KOPT-K1 (cell line): ENCODE data around the gene NSUN7.

Experiments used
- H3K27ac ChIP-seq: fragments of 200-600 bp; sonication (generic); 2 replicates; pipeline ENCODE4 v1.5.1; 2016; ENCODE audit warnings: antibody characterized with exemption, mild to moderate bottlenecking, low read depth, low read length; ENCODE audit not compliant: poor library complexity, severe bottlenecking
- H3K36me3 ChIP-seq: fragments of 200-600 bp; sonication (generic); 2 replicates; pipeline ENCODE4 v1.5.1; 2017; ENCODE audit warnings: antibody characterized with exemption, mild to moderate bottlenecking, low read length, moderate library complexity; ENCODE audit not compliant: insufficient read depth
- H3K9me3 ChIP-seq: fragments of 200-600 bp; sonication (generic); 2 replicates; pipeline ENCODE4 v1.5.1; 2017; ENCODE audit warnings: antibody characterized with exemption, low read length, mild to moderate bottlenecking; ENCODE audit not compliant: insufficient read depth, poor library complexity, severe bottlenecking

Gene NSUN7

GRCh38 chr4:40842725-40843423 is 93.1 kb downstream of the NSUN7 start:
- H3K36me3 ChIP-seq, result no peaks in the 10 kb centered on the region
- H3K9me3 ChIP-seq, result no peaks in the 10 kb centered on the region
- H3K27ac ChIP-seq, result no peak overlapping the region

- Histone ChIP-seq H3K36me3 (no peaks in the 10 kb centered on the region), H3K27ac (no peak overlapping the region)
Measured at GRCh38 chr4:40843696-40844095, 93.9 kb downstream of the NSUN7 start.

GRCh38 chr4:40844261-40844660 is 94.5 kb downstream of the NSUN7 start:
- H3K36me3 ChIP-seq, result no peaks in the 10 kb centered on the region
- H3K9me3 ChIP-seq, result no peaks in the 10 kb centered on the region
- no peak overlapping the region for H3K27ac ChIP-seq

More at GRCh38 chr4:40843696-40844095, 93.9 kb downstream of the NSUN7 start:
- H3K9me3 ChIP-seq, result no peaks in the 10 kb centered on the region

- Histone ChIP-seq H3K9me3 (no peaks in the 10 kb centered on the region), H3K36me3 (no peaks in the 10 kb centered on the region), H3K27ac (no peak overlapping the region)
Measured at GRCh38 chr4:40845154-40845835, 95.5 kb downstream of the NSUN7 start.

- Histone ChIP-seq H3K36me3 (no peaks in the 10 kb centered on the region), H3K27ac (no peak overlapping the region), H3K9me3 (no peaks in the 10 kb centered on the region)
Measured at GRCh38 chr4:40846532-40846931, 96.8 kb downstream of the NSUN7 start.

GRCh38 chr4:40848251-40848650 is 98.5 kb downstream of the NSUN7 start:
- H3K27ac ChIP-seq, result no peak overlapping the region
- no peaks in the 10 kb centered on the region for H3K36me3 ChIP-seq
- H3K9me3 ChIP-seq, result no peaks in the 10 kb centered on the region

- no peak overlapping the region for H3K27ac ChIP-seq
- no peaks in the 10 kb centered on the region for H3K9me3 ChIP-seq
- no peaks in the 10 kb centered on the region for H3K36me3 ChIP-seq
Measured at GRCh38 chr4:40848940-40849339, 99.2 kb downstream of the NSUN7 start.

GRCh38 chr4:40850496-40850895 is 100.7 kb downstream of the NSUN7 start:
- Histone ChIP-seq H3K9me3 (no peaks in the 10 kb centered on the region), H3K36me3 (no peaks in the 10 kb centered on the region), H3K27ac (no peak overlapping the region)

GRCh38 chr4:40856277-40856839 is 106.6 kb downstream of the NSUN7 start:
- H3K36me3 ChIP-seq, result no peaks in the 10 kb centered on the region
- H3K27ac ChIP-seq, result no peak overlapping the region
- H3K9me3 ChIP-seq, result no peaks in the 10 kb centered on the region

- H3K36me3 ChIP-seq, result no peaks in the 10 kb centered on the region
- no peak overlapping the region for H3K27ac ChIP-seq
- H3K9me3 ChIP-seq, result no peaks in the 10 kb centered on the region
Measured at GRCh38 chr4:40856840-40857362, 107.1 kb downstream of the NSUN7 start.

- Histone ChIP-seq H3K36me3 (no peaks in the 10 kb centered on the region), H3K27ac (no peak overlapping the region), H3K9me3 (no peaks in the 10 kb centered on the region)
Measured at GRCh38 chr4:40857956-40858355, 108.2 kb downstream of the NSUN7 start.

- no peaks in the 10 kb centered on the region for H3K36me3 ChIP-seq
- H3K27ac ChIP-seq, result no peak overlapping the region
- H3K9me3 ChIP-seq, result no peaks in the 10 kb centered on the region
Measured at GRCh38 chr4:40858962-40859361, 109.2 kb downstream of the NSUN7 start.
